A549 treated with ZK216348 at 1 μM for 4 hours (cell line): ENCODE results near the gene PLK5. TPM values are rescaled to one million over a fixed set of nuclear protein-coding genes. Genes with fewer than 3 reads are reported as not detected.

Source experiments
- total RNA-seq: library from RNA; stranded (reverse); fragments of 200-300 nt; extraction: Qiagen RNA extraction; gene quantifications from 5 replicates; pipeline ENCODE4 v1.2.3, GENCODE V29; 2022; ENCODE audit warnings: low read depth

The PLK5 gene
- total RNA-seq, result not detected in 5 replicates

GRCh38 chr19:1523412-1524286 lies at the start of gene PLK5:
TSS of gene PLK5 (plus strand) at chr19:1524077. CDS start at chr19:1526997, 2,920 bp downstream.

GRCh38 chr19:1478934-1479707 lies 44.8 kb upstream of the PLK5 start, which contains the start of gene C19orf25:
TSS of gene C19orf25 (minus strand) at chr19:1479215. CDS start at chr19:1478903, 312 bp downstream.

GRCh38 chr19:1490311-1491113 lies 33.4 kb upstream of the PLK5 start, which contains the start of gene PCSK4:
TSS of gene PCSK4 (minus strand) at chr19:1490350. CDS start at chr19:1490346, 4 bp downstream.

GRCh38 chr19:1491114-1491848 lies 32.6 kb upstream of the PLK5 start, which contains the start of gene REEP6:
TSS of gene REEP6 (plus strand) at chr19:1491181. CDS start at chr19:1491270, 89 bp downstream.

DNA sequence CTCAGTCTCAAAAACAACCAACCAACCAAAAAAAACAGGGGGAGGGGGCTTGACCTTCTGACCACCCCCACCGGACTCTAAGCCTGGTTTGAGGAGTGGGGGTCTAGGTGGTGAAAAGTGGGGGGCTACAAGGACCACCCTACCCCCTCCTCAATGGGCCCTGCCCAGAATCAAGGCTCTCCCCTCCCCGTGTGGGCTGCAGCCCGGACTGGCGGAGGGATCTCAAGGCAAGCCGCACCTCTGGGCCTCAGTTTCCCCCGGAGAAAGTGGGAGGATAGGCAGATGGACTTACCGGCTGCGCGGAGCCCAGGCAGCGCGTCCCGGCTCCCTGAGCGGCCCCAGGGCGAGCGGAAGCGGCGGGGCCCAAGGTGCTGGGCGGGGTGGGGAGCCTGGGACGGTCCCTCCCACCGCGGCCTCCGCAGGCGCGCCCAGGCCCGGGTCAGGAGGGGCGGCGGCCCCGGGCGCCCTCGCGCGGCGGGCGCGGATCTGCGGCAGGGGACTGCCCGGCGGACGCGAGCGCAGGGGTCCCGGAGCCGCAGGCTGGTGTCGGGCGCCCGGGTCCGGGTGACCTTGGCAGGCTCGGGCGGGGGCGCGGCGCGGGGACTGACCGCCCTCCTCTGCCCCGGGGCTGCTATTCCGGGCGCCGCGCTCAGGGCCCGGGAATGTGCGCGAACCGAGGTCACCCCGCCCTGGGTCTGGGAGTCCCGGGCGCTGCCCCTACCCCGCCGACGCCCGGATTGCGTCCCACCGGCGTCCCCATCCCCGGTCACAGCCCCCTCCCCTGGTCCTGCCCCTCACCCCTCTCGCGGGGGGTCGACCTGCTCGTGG lies 11.0 kb upstream of the PLK5 start, which contains the start of gene ADAMTSL5:
TSS of gene ADAMTSL5 (minus strand) at position 349 of the 828 bp plus-strand sequence. CDS start 2,076 bp downstream, outside the sequence.

DNA sequence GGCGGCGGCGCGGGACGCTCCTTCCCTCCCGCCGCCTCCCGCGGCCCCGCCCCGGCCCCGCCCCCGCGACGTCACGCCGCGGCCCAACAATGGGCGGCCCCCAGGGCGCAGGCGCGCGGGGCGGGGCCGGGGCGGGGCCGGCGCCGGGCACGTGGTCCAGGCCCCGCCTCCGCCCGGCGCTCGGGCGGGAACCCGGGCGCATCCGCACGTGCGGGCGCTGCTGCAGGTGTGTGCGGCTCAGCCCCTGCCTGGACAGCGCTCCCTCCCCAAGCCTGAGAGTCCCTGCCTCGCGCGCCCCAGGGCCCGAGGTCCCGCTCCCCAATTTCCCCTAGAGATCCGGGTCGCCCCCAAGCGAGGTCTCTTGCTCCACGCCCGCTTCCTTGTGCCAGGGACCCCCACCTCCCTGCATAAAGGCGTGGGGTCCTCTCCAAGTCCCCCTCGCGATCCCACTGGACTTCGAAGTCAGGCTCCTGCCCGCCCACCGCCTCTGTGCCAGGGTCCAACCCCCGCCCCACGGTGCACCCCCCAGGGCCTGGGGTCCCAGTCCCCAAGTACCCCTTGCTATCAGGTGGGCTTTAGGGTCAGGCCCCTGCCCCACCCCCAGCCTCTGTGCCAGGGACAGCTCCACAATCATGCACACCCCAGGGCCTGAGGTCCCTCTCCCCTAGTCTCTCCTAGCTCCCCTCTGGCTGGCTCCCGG lies 44.6 kb downstream of the PLK5 start, which contains the start of gene MEX3D:
TSS of gene MEX3D (minus strand) at position 6 of the 700 bp plus-strand sequence. CDS start 267 bp downstream, outside the sequence.

Other genes starting within 250 kb of the PLK5 start
- gene FAM174C, start 248.5 kb upstream of the PLK5 start, total RNA-seq, result 31.9 to 87.6 TPM (median 83.9 TPM) in 5 replicates
- 0.61 to 3.2 TPM (median 2.9 TPM) in 5 replicates for gene EFNA2, start 238.2 kb upstream of the PLK5 start, total RNA-seq
- gene NDUFS7, start 140.2 kb upstream of the PLK5 start, total RNA-seq, result 44.6 to 85.4 TPM (median 73.9 TPM) in 5 replicates
- 21.9 to 46.0 TPM (median 44.9 TPM) in 5 replicates for gene GAMT, start 122.5 kb upstream of the PLK5 start, total RNA-seq
- gene DAZAP1, start 116.5 kb upstream of the PLK5 start, total RNA-seq, result 97.2 to 110 TPM (median 109 TPM) in 5 replicates
- gene RPS15, start 85.7 kb upstream of the PLK5 start, total RNA-seq, result 1,281 to 1,998 TPM (median 1,712 TPM) in 5 replicates
- gene APC2, start 74.0 kb upstream of the PLK5 start, total RNA-seq, result 0.78 to 2.1 TPM (median 1.8 TPM) in 5 replicates
- gene C19orf25, start 44.9 kb upstream of the PLK5 start, total RNA-seq, result 8.1 to 22.8 TPM (median 18.7 TPM) in 5 replicates
- 0.41 to 1.3 TPM (median 1.1 TPM) in 5 replicates for gene PCSK4, start 33.7 kb upstream of the PLK5 start, total RNA-seq
- 2.8 to 5.5 TPM (median 4.6 TPM) in 5 replicates for gene REEP6, start 32.9 kb upstream of the PLK5 start, total RNA-seq
- gene ADAMTSL5, start 11.1 kb upstream of the PLK5 start, total RNA-seq, result 2.0 to 4.1 TPM (median 2.7 TPM) in 5 replicates
- 5.3 to 15.2 TPM (median 11.9 TPM) in 5 replicates for gene MEX3D, start 44.2 kb downstream of the PLK5 start, total RNA-seq
- 21.7 to 53.2 TPM (median 50.0 TPM) in 5 replicates for gene MBD3, start 68.8 kb downstream of the PLK5 start, total RNA-seq
- gene UQCR11, start 81.4 kb downstream of the PLK5 start, total RNA-seq, result 110 to 173 TPM (median 133 TPM) in 5 replicates
- gene TCF3, start 128.5 kb downstream of the PLK5 start, total RNA-seq, result 41.1 to 82.2 TPM (median 74.6 TPM) in 5 replicates
- gene ONECUT3, start 229.4 kb downstream of the PLK5 start, total RNA-seq, result not detected in 5 replicates